ENCODE measurements around the gene GRIA1.

DNA sequence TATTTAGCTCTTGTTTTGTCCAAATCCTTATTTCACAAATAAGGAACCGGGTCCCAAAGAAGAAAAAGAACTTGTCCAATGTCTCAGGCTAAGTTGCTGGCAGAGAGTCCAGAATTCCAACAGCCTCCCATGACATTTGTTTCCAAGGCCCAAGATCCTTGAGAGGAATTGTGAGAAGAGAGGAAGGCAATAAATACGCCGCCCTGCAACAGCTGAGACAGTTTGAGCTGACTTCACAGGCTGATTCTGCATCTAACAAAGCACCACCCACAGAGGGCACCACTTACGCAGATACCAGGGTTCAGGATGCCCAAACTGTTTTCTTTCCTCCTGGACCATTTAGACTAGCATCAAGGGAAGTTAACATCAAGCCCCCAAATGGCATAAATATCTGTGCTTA is 336.9 kb downstream of the GRIA1 start:
- TF ChIP-seq SUZ12 (IDR thresholded peaks at IDR 0.05; ENCODE audit: extremely low read depth, insufficient read depth, insufficient read length) (no peak), YY1 (IDR thresholded peaks at IDR 0.05; ENCODE audit: insufficient read depth, insufficient read length) (no peak)
